ENCODE results near the gene CDK14.

- TF ChIP-seq CTCF (conservative IDR thresholded peaks at IDR 0.05; ENCODE audit: low read length) (no peak), EZH2phosphoT487 (IDR thresholded peaks at IDR 0.05; ENCODE audit: borderline replicate concordance) (no peak)
Observed at GRCh38 chr7:90972906-90973550, 376.9 kb downstream of the CDK14 start.

Data from Loucy (cell line).